Measurements from ENCODE around the gene EIF4G3. TPM values are rescaled to one million over a fixed set of nuclear protein-coding genes. Genes with fewer than 3 reads are reported as not detected.

Gene EIF4G3
- total and polyA plus RNA-seq, 9 of the 15 experiments (the other 6 are each of a cell fraction or from before 2014, with no cell fraction given), result 6.7 to 40.5 (median 32.1) TPM

DNA sequence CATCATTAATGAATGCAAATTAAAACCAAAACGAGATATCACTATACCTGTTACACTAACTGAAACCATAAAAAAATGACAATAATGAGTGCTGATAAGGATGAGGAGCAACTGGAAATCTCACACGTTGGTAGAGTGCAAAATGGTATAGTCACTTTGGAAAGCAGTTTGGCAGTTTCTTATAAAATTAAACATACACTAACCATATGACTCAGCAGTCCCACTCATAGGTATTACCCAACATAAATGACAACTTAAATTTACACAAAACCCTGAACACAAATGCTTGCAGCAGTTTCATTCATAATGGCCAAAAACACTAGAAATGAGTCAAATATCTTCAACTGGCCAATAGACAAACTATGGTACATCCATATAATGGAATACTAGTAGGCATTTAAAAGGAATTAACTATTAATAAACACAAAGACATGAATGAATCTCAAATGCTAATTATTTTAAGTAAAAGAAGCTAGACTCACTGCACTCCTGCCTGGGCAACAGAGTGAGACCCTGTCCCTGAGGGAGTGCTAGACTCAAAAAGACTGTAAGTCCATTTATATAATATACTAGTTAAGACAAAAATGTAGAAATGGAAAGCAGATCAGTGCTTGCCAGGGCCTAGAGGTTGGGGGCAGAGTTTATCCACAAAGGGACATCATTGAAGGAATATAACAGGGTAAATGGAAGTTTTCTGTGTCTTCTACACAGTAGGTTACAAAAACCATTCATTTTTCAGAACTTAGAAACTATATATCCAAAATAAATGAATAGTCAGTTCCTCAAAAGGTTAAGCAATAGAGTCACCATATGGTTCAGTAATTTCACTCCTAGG is 77.4 kb downstream of the EIF4G3 start (continued):
- TF ChIP-seq, protein P1, sequence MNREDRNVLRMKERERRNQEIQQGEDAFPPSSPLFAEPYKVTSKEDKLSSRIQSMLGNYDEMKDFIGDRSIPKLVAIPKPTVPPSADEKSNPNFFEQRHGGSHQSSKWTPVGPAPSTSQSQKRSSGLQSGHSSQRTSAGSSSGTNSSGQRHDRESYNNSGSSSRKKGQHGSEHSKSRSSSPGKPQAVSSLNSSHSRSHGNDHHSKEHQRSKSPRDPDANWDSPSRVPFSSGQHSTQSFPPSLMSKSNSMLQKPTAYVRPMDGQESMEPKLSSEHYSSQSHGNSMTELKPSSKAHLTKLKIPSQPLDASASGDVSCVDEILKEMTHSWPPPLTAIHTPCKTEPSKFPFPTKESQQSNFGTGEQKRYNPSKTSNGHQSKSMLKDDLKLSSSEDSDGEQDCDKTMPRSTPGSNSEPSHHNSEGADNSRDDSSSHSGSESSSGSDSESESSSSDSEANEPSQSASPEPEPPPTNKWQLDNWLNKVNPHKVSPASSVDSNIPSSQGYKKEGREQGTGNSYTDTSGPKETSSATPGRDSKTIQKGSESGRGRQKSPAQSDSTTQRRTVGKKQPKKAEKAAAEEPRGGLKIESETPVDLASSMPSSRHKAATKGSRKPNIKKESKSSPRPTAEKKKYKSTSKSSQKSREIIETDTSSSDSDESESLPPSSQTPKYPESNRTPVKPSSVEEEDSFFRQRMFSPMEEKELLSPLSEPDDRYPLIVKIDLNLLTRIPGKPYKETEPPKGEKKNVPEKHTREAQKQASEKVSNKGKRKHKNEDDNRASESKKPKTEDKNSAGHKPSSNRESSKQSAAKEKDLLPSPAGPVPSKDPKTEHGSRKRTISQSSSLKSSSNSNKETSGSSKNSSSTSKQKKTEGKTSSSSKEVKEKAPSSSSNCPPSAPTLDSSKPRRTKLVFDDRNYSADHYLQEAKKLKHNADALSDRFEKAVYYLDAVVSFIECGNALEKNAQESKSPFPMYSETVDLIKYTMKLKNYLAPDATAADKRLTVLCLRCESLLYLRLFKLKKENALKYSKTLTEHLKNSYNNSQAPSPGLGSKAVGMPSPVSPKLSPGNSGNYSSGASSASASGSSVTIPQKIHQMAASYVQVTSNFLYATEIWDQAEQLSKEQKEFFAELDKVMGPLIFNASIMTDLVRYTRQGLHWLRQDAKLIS (CRISPR knock-in tag; IDR thresholded peaks at IDR 0.05), result 0 out of 2 replicates have a peak, but pooled peaks have one; percentile 28
- TF ChIP-seq RBM39 (optimal IDR thresholded peaks at IDR 0.05; ENCODE audit: low read depth, low read length), result no peak
- TF ChIP-seq C11orf30 (IDR thresholded peaks at IDR 0.05; ENCODE audit: low read depth), result peak; percentile 79
- TF ChIP-seq FOS (IDR thresholded peaks at IDR 0.05; ENCODE audit: extremely low read depth, insufficient read length), result no peak
- TF ChIP-seq, protein P2, sequence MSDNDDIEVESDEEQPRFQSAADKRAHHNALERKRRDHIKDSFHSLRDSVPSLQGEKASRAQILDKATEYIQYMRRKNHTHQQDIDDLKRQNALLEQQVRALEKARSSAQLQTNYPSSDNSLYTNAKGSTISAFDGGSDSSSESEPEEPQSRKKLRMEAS (CRISPR knock-in tag; IDR thresholded peaks at IDR 0.05), result no peak
- TF ChIP-seq, protein P3, sequence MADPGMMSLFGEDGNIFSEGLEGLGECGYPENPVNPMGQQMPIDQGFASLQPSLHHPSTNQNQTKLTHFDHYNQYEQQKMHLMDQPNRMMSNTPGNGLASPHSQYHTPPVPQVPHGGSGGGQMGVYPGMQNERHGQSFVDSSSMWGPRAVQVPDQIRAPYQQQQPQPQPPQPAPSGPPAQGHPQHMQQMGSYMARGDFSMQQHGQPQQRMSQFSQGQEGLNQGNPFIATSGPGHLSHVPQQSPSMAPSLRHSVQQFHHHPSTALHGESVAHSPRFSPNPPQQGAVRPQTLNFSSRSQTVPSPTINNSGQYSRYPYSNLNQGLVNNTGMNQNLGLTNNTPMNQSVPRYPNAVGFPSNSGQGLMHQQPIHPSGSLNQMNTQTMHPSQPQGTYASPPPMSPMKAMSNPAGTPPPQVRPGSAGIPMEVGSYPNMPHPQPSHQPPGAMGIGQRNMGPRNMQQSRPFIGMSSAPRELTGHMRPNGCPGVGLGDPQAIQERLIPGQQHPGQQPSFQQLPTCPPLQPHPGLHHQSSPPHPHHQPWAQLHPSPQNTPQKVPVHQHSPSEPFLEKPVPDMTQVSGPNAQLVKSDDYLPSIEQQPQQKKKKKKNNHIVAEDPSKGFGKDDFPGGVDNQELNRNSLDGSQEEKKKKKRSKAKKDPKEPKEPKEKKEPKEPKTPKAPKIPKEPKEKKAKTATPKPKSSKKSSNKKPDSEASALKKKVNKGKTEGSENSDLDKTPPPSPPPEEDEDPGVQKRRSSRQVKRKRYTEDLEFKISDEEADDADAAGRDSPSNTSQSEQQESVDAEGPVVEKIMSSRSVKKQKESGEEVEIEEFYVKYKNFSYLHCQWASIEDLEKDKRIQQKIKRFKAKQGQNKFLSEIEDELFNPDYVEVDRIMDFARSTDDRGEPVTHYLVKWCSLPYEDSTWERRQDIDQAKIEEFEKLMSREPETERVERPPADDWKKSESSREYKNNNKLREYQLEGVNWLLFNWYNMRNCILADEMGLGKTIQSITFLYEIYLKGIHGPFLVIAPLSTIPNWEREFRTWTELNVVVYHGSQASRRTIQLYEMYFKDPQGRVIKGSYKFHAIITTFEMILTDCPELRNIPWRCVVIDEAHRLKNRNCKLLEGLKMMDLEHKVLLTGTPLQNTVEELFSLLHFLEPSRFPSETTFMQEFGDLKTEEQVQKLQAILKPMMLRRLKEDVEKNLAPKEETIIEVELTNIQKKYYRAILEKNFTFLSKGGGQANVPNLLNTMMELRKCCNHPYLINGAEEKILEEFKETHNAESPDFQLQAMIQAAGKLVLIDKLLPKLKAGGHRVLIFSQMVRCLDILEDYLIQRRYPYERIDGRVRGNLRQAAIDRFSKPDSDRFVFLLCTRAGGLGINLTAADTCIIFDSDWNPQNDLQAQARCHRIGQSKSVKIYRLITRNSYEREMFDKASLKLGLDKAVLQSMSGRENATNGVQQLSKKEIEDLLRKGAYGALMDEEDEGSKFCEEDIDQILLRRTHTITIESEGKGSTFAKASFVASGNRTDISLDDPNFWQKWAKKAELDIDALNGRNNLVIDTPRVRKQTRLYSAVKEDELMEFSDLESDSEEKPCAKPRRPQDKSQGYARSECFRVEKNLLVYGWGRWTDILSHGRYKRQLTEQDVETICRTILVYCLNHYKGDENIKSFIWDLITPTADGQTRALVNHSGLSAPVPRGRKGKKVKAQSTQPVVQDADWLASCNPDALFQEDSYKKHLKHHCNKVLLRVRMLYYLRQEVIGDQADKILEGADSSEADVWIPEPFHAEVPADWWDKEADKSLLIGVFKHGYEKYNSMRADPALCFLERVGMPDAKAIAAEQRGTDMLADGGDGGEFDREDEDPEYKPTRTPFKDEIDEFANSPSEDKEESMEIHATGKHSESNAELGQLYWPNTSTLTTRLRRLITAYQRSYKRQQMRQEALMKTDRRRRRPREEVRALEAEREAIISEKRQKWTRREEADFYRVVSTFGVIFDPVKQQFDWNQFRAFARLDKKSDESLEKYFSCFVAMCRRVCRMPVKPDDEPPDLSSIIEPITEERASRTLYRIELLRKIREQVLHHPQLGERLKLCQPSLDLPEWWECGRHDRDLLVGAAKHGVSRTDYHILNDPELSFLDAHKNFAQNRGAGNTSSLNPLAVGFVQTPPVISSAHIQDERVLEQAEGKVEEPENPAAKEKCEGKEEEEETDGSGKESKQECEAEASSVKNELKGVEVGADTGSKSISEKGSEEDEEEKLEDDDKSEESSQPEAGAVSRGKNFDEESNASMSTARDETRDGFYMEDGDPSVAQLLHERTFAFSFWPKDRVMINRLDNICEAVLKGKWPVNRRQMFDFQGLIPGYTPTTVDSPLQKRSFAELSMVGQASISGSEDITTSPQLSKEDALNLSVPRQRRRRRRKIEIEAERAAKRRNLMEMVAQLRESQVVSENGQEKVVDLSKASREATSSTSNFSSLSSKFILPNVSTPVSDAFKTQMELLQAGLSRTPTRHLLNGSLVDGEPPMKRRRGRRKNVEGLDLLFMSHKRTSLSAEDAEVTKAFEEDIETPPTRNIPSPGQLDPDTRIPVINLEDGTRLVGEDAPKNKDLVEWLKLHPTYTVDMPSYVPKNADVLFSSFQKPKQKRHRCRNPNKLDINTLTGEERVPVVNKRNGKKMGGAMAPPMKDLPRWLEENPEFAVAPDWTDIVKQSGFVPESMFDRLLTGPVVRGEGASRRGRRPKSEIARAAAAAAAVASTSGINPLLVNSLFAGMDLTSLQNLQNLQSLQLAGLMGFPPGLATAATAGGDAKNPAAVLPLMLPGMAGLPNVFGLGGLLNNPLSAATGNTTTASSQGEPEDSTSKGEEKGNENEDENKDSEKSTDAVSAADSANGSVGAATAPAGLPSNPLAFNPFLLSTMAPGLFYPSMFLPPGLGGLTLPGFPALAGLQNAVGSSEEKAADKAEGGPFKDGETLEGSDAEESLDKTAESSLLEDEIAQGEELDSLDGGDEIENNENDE (IDR thresholded peaks at IDR 0.05; ENCODE audit: low read depth, low read length), result no peak
- TF ChIP-seq ZNF232 (CRISPR knock-in tag; IDR thresholded peaks at IDR 0.05), result no peak
- no peak for TF ChIP-seq ZNF146 (CRISPR knock-in tag; IDR thresholded peaks at IDR 0.05; ENCODE audit: unreplicated experiment)
- no peak for TF ChIP-seq JUN (IDR thresholded peaks at IDR 0.05; ENCODE audit: borderline replicate concordance, low read depth, low read length)
- no peak for TF ChIP-seq JUN (CRISPR knock-in tag; IDR thresholded peaks at IDR 0.05; ENCODE audit: borderline replicate concordance)

Measured in K562 (cell line).